ENCODE data around the gene PRDM1. TPM values are rescaled to one million over a fixed set of nuclear protein-coding genes. Genes with fewer than 3 reads are reported as not detected.

The PRDM1 gene
- total RNA-seq, 2 donors from 2014 or later: 25.2 to 107 TPM

- H3K36me3 Mint-ChIP-seq (ENCODE audit: insufficient read depth in 2 of 2): no peaks in the 10 kb centered on the region
- no peak overlapping the region for H3K27ac Mint-ChIP-seq
- DNase-seq (no peak), ATAC-seq (replicated peaks in 1 of 2) (no peak)
- no peak overlapping the region for H3K4me3 Mint-ChIP-seq
- no peaks in the 10 kb centered on the region for H3K27me3 Mint-ChIP-seq (ENCODE audit: low read depth)
- H3K9me3 Mint-ChIP-seq: no peaks in the 10 kb centered on the region
- peaks cover 5% of the 10 kb centered on the region for H3K4me1 Mint-ChIP-seq (ENCODE audit: low read depth)
These were observed 8.3 kb upstream of the PRDM1 start for GRCh38 chr6:106077881-106078280.

- H3K4me3 Mint-ChIP-seq: no peak overlapping the region
- H3K9me3 Mint-ChIP-seq: no peaks in the 10 kb centered on the region
- no peak overlapping the region for H3K27ac Mint-ChIP-seq
- peaks cover 11% of the 10 kb centered on the region for H3K27me3 Mint-ChIP-seq (ENCODE audit: low read depth)
- ATAC-seq (replicated peaks in 1 of 2) (no peak), DNase-seq (no peak)
- no peaks in the 10 kb centered on the region for H3K36me3 Mint-ChIP-seq (ENCODE audit: insufficient read depth in 2 of 2)
- peaks cover 28% of the 10 kb centered on the region for H3K4me1 Mint-ChIP-seq (ENCODE audit: low read depth)
These were observed 6.0 kb upstream of the PRDM1 start for GRCh38 chr6:106079961-106080762.

GRCh38 chr6:106080763-106081095 lies 5.4 kb upstream of the PRDM1 start:
- H3K27me3 Mint-ChIP-seq (ENCODE audit: low read depth): peaks cover 17% of the 10 kb centered on the region
- H3K4me3 Mint-ChIP-seq: no peak overlapping the region
- H3K27ac Mint-ChIP-seq: no peak overlapping the region
- H3K4me1 Mint-ChIP-seq (ENCODE audit: low read depth): peaks cover 33% of the 10 kb centered on the region
- ATAC-seq (replicated peaks in 1 of 2) (no peak), DNase-seq (no peak)
- H3K9me3 Mint-ChIP-seq: no peaks in the 10 kb centered on the region
- H3K36me3 Mint-ChIP-seq (ENCODE audit: insufficient read depth in 2 of 2): no peaks in the 10 kb centered on the region

- Mint-ChIP-seq H3K27ac (no peak overlapping the region), H3K4me1 (ENCODE audit: low read depth) (peaks cover 43% of the 10 kb centered on the region), H3K36me3 (ENCODE audit: insufficient read depth in 2 of 2) (no peaks in the 10 kb centered on the region), H3K9me3 (no peaks in the 10 kb centered on the region), H3K4me3 (no peak overlapping the region), H3K27me3 (ENCODE audit: low read depth) (peaks cover 23% of the 10 kb centered on the region)
- ATAC-seq (replicated peaks in 1 of 2) (no peak), DNase-seq (no peak)
These were observed 4.4 kb upstream of the PRDM1 start for GRCh38 chr6:106081715-106082114.

GRCh38 chr6:106082735-106083398 lies 3.3 kb upstream of the PRDM1 start:
- peak overlapping the region; percentile 93 for H3K27ac Mint-ChIP-seq
- peaks cover 1 to 4% of the 10 kb centered on the region in 2 donors for H3K36me3 Mint-ChIP-seq (ENCODE audit: insufficient read depth in 2 of 2)
- H3K9me3 Mint-ChIP-seq: no peaks in the 10 kb centered on the region
- DNase-seq: no peak
- H3K27me3 Mint-ChIP-seq (ENCODE audit: low read depth): peaks cover 34% of the 10 kb centered on the region
- H3K4me3 Mint-ChIP-seq: peak overlapping the region; percentile 35 to 73
- H3K4me1 Mint-ChIP-seq (ENCODE audit: low read depth): peaks cover 55% of the 10 kb centered on the region
- ATAC-seq (replicated peaks in 1 of 2): peak; percentile 56 to 59

- ATAC-seq (replicated peaks in 1 of 2): peak; percentile 48 to 58
- H3K27ac Mint-ChIP-seq: peak overlapping the region; percentile 93
- no peak for DNase-seq
These were observed 2.5 kb upstream of the PRDM1 start for GRCh38 chr6:106083618-106084017.

GRCh38 chr6:106084106-106084988 lies 1.8 kb upstream of the PRDM1 start:
- H3K27me3 Mint-ChIP-seq (ENCODE audit: low read depth): peaks cover 48% of the 10 kb centered on the region
- no peak for DNase-seq
- H3K4me1 Mint-ChIP-seq (ENCODE audit: low read depth): peaks cover 59% of the 10 kb centered on the region
- H3K9me3 Mint-ChIP-seq: no peaks in the 10 kb centered on the region
- ATAC-seq (replicated peaks in 1 of 2): peak; percentile 39 to 50
- peak overlapping the region; percentile 89 to 91 for H3K4me3 Mint-ChIP-seq
- H3K27ac Mint-ChIP-seq: peak overlapping the region; percentile 93
- peaks cover 3 to 11% of the 10 kb centered on the region in 2 donors for H3K36me3 Mint-ChIP-seq (ENCODE audit: insufficient read depth in 2 of 2)

More at GRCh38 chr6:106083618-106084017, 2.5 kb upstream of the PRDM1 start:
- Mint-ChIP-seq H3K4me3 (peak overlapping the region; percentile 89 to 91), H3K9me3 (no peaks in the 10 kb centered on the region), H3K4me1 (ENCODE audit: low read depth) (peaks cover 59% of the 10 kb centered on the region), H3K27me3 (ENCODE audit: low read depth) (peaks cover 42% of the 10 kb centered on the region), H3K36me3 (ENCODE audit: insufficient read depth in 2 of 2) (peaks cover 1 to 8% of the 10 kb centered on the region in 2 donors)

GRCh38 chr6:106084989-106085691 lies 996 bp upstream of the PRDM1 start:
- Mint-ChIP-seq H3K9me3 (no peaks in the 10 kb centered on the region), H3K36me3 (ENCODE audit: insufficient read depth in 2 of 2) (peaks cover 3 to 16% of the 10 kb centered on the region in 2 donors), H3K4me1 (ENCODE audit: low read depth) (peaks cover 65% of the 10 kb centered on the region), H3K4me3 (peak overlapping the region; percentile 89 to 91), H3K27me3 (ENCODE audit: low read depth) (peaks cover 55% of the 10 kb centered on the region), H3K27ac (peak overlapping the region; percentile 64)
- DNase-seq (no peak), ATAC-seq (replicated peaks in 1 of 2) (no peak)

- no peak for ATAC-seq (replicated peaks in 1 of 2)
- H3K36me3 Mint-ChIP-seq (ENCODE audit: insufficient read depth in 2 of 2): peaks cover 3 to 16% of the 10 kb centered on the region in 2 donors
- H3K9me3 Mint-ChIP-seq: no peaks in the 10 kb centered on the region
- H3K4me3 Mint-ChIP-seq: peak overlapping the region; percentile 89 to 91
- peaks cover 70% of the 10 kb centered on the region for H3K4me1 Mint-ChIP-seq (ENCODE audit: low read depth)
- H3K27me3 Mint-ChIP-seq (ENCODE audit: low read depth): peaks cover 60% of the 10 kb centered on the region
- DNase-seq: no peak
- peak overlapping the region; percentile 64 for H3K27ac Mint-ChIP-seq
These were observed 498 bp upstream of the PRDM1 start for GRCh38 chr6:106085692-106085983.

- ATAC-seq (replicated peaks in 1 of 2) (no peak), DNase-seq (no peak)
- peaks cover 3 to 20% of the 10 kb centered on the region in 2 donors for H3K36me3 Mint-ChIP-seq (ENCODE audit: insufficient read depth in 2 of 2)
- H3K4me3 Mint-ChIP-seq: peak overlapping the region; percentile 89 to 91
- peaks cover 76% of the 10 kb centered on the region for H3K4me1 Mint-ChIP-seq (ENCODE audit: low read depth)
- peaks cover 67% of the 10 kb centered on the region for H3K27me3 Mint-ChIP-seq (ENCODE audit: low read depth)
- no peaks in the 10 kb centered on the region for H3K9me3 Mint-ChIP-seq
- peak overlapping the region; percentile 64 for H3K27ac Mint-ChIP-seq
These were observed 659 bp downstream of the PRDM1 start for GRCh38 chr6:106086814-106087175.

- peak overlapping the region; percentile 64 for H3K27ac Mint-ChIP-seq
- H3K9me3 Mint-ChIP-seq: no peaks in the 10 kb centered on the region
- H3K27me3 Mint-ChIP-seq (ENCODE audit: low read depth): peaks cover 69% of the 10 kb centered on the region
- H3K36me3 Mint-ChIP-seq (ENCODE audit: insufficient read depth in 2 of 2): peaks cover 3 to 20% of the 10 kb centered on the region in 2 donors
- DNase-seq (no peak), ATAC-seq (replicated peaks in 1 of 2) (no peak)
- H3K4me3 Mint-ChIP-seq: peak overlapping the region; percentile 89 to 91
- H3K4me1 Mint-ChIP-seq (ENCODE audit: low read depth): peaks cover 72% of the 10 kb centered on the region
These were observed 1.6 kb downstream of the PRDM1 start for GRCh38 chr6:106087548-106088325.

- no peak for ATAC-seq (replicated peaks in 1 of 2)
- Mint-ChIP-seq H3K27ac (peak overlapping the region; percentile 81), H3K4me3 (peak overlapping the region; percentile 12 to 89), H3K9me3 (no peaks in the 10 kb centered on the region), H3K27me3 (ENCODE audit: low read depth) (peaks cover 65% of the 10 kb centered on the region), H3K36me3 (ENCODE audit: insufficient read depth in 2 of 2) (peaks cover 3 to 22% of the 10 kb centered on the region in 2 donors), H3K4me1 (ENCODE audit: low read depth) (peaks cover 66% of the 10 kb centered on the region)
- DNase-seq: no peak
These were observed 3.9 kb downstream of the PRDM1 start for GRCh38 chr6:106090001-106090400.

Measured in activated T-cell treated with anti-CD3 and anti-CD28 coated beads, Interleukin-2, amount 50 U/mL, for 72 hours (primary cell).